Left lung (tissue), 10 donors: ENCODE results near the gene NGB. TPM values are rescaled to one million over a fixed set of nuclear protein-coding genes. Genes with fewer than 3 reads are reported as not detected.

Experiments
- ATAC-seq: fragments of 200-7000 bp; cut with Tn5 transposase; one replicate; pipeline ENCODE4 v1.9.1; 2020; ENCODE audit warnings: moderate library complexity
- DNase-seq, 4 donors: peaks; one replicate each; pipeline ENCODE4 v3.0.0-alpha.2; 2013 to 2020
- H3K27ac ChIP-seq, 2 donors: fragments of 200-600 bp; sonication (generic) in 1 of 2; one replicate each; pipeline versions ENCODE4 v1.5.0 to v1.8.0; 2020 to 2021
- H3K27me3 ChIP-seq, 2 donors: fragments of 200-600 bp; sonication (generic) in 1 of 2; one replicate each; pipeline versions ENCODE4 v1.5.0 to v1.8.0; 2020 to 2021
- H3K36me3 ChIP-seq, 2 donors: fragments of 200-600 bp; sonication (generic) in 1 of 2; one replicate each; pipeline versions ENCODE4 v1.5.0 to v1.8.0; 2020 to 2021
- H3K4me1 ChIP-seq, 2 donors: fragments of 200-600 bp; one replicate each; pipeline ENCODE4 v1.8.0; 2021
- H3K4me3 ChIP-seq, 2 donors: fragments of 200-600 bp; sonication (generic) in 1 of 2; one replicate each; pipeline versions ENCODE4 v1.5.0 to v1.8.0; 2020 to 2021; ENCODE audit warnings: mild to moderate bottlenecking in 1 of 2
- H3K9me3 ChIP-seq, 2 donors: fragments of 200-600 bp; sonication (generic) in 1 of 2; one replicate each; pipeline versions ENCODE4 v1.5.0 to v1.8.0; 2020 to 2021
- intact Hi-C, 2 donors: fragments of 100-400 bp; cut with DNase I; formaldehyde crosslinking; loops; one replicate each; pipeline versions ENCODE4 v1.11.2 to v1.14.2; 2022
- polyA plus RNA-seq, 6 donors: library from polyadenylated mRNA; unstranded; fragments of 120-200 nt; gene quantifications; one replicate each; pipeline ENCODE4 v1.2.1, GENCODE V29; 2013; ENCODE audit not compliant: insufficient read length in 6 of 6
- total RNA-seq, 2 donors: library from RNA; stranded (reverse); fragmentation: NEBNext Ultra II Directional; extraction: Animal tissue kit (Norgen Biotek cat#: 25700); gene quantifications; one replicate each; pipeline ENCODE4 v1.2.1, GENCODE V29; 2021
- TF ChIP-seq, protein P1 (sequence below), 2 donors: fragments of 200-600 bp; sonication (generic) in 1 of 2; IDR thresholded peaks; one replicate each; pipeline versions ENCODE4 v1.5.0 to v1.8.0; 2021; ENCODE audit warnings: antibody characterized with exemption in 2 of 2
- donor health status: DM: no; HTN: yes; CAD: no.
- donor health status: DM: no; HTN: no; CAD: no.

NGB gene
- total and polyA plus RNA-seq, 8 donors = not detected

DNA sequence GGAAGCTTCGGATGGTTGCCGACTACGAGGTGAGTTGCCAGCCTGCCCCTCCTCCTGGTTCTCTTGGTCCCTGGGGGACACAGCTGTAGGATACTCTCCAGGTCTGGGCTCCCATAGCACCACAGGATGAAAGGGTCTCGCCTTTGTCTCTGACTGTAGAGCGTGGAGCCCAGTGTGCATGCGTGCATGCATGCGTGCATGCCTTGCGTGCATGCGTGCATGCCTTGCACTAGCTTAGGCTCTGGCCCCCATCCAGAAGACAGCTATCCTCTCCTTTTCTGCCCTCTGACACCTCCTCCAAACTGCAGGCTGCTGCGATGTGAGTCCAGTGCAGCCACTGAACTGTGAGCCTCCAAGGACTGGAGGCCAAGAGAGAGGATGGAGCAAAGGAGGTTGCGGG is 19.1 kb downstream of the NGB start:
- ATAC-seq (no peak), DNase-seq (no peak)
- H3K36me3 ChIP-seq = no peaks in the 10 kb centered on the region
- no peaks in the 10 kb centered on the region for H3K9me3 ChIP-seq
- no peaks in the 10 kb centered on the region for H3K4me1 ChIP-seq
- H3K27ac ChIP-seq = no peak overlapping the region
- H3K4me3 ChIP-seq = no peak overlapping the region
- TF ChIP-seq, protein P1, sequence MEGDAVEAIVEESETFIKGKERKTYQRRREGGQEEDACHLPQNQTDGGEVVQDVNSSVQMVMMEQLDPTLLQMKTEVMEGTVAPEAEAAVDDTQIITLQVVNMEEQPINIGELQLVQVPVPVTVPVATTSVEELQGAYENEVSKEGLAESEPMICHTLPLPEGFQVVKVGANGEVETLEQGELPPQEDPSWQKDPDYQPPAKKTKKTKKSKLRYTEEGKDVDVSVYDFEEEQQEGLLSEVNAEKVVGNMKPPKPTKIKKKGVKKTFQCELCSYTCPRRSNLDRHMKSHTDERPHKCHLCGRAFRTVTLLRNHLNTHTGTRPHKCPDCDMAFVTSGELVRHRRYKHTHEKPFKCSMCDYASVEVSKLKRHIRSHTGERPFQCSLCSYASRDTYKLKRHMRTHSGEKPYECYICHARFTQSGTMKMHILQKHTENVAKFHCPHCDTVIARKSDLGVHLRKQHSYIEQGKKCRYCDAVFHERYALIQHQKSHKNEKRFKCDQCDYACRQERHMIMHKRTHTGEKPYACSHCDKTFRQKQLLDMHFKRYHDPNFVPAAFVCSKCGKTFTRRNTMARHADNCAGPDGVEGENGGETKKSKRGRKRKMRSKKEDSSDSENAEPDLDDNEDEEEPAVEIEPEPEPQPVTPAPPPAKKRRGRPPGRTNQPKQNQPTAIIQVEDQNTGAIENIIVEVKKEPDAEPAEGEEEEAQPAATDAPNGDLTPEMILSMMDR (IDR thresholded peaks at IDR 0.05) = no peak
- H3K27me3 ChIP-seq = peaks cover 0 to 4% of the 10 kb centered on the region in 2 donors
- intact Hi-C loops = no loop called here

DNA sequence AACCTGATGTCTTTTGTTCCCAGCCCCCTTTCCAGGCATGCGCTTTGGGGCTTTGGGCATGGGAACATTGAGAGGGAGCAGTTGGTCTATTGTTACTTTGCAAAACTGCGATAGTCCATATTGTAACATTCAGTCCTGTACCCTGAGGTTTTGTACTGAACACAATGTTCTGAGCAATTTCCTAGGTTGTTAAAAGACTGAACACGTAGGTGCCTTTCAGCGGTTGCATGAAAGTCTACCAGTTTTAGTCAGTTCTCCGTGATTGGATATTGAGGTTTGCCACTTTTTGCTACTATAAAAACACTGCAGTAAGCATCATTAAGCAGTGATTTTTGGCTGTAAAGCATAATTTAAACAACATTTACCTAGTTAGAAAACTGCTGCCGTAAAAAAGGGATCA is 20.1 kb downstream of the NGB start:
- ATAC-seq = no peak
- H3K36me3 ChIP-seq = no peaks in the 10 kb centered on the region
- intact Hi-C loops = no loop called here
- TF ChIP-seq, protein P1 (IDR thresholded peaks at IDR 0.05) = no peak
- no peak overlapping the region for H3K4me3 ChIP-seq
- H3K27ac ChIP-seq = no peak overlapping the region
- H3K27me3 ChIP-seq = peaks cover 0 to 1% of the 10 kb centered on the region in 2 donors
- no peak for DNase-seq
- no peaks in the 10 kb centered on the region for H3K9me3 ChIP-seq
- H3K4me1 ChIP-seq = no peaks in the 10 kb centered on the region

DNA sequence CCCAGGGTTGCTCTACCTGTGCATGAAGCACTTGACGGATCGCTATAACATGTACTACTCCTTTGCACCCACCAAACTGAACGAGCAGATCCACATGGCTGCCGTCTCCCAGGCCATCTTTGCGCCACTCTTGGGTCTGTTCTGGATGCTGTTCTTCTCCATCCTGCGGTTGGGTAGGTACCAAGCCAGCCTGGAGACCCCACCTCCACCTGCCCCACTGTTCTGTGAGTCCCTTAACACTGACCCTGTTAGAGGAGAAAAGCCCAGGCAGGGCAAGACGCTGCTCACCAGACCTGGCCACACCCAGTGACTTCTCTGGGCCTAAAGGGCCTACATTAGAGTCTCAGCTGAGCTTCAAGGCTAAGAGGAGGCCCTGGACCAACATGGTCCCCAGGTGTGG is 21.7 kb downstream of the NGB start:
- no peak for DNase-seq
- no peak overlapping the region for H3K4me3 ChIP-seq
- intact Hi-C loops = no loop called here
- no peaks in the 10 kb centered on the region for H3K9me3 ChIP-seq
- TF ChIP-seq, protein P1 (IDR thresholded peaks at IDR 0.05) = no peak
- no peak overlapping the region for H3K27ac ChIP-seq
- no peak for ATAC-seq
- no peaks in the 10 kb centered on the region for H3K27me3 ChIP-seq
- H3K4me1 ChIP-seq = no peaks in the 10 kb centered on the region
- H3K36me3 ChIP-seq = no peaks in the 10 kb centered on the region

DNA sequence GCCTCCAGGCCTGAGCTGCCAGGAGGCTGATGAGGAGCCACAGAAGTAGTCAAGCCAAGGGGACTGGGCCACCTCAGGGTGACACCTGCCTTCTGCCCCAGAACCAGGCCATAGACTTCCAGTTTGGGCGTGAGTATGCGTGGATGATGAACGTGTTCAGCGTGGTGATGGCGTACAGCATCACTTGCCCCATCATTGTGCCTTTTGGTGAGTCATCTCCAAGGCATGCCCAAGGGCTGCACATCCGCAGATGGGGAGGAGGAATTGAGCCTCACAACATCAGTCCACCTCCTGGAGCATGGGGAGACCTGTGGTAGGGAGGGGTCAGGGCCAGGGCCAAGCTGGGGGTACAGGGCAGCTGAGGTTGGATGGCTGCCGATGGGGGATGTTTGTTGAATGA is 22.3 kb downstream of the NGB start:
- TF ChIP-seq, protein P1 (IDR thresholded peaks at IDR 0.05) = no peak
- Histone ChIP-seq H3K4me3 (no peak overlapping the region), H3K4me1 (no peaks in the 10 kb centered on the region), H3K27ac (no peak overlapping the region), H3K36me3 (no peaks in the 10 kb centered on the region), H3K9me3 (no peaks in the 10 kb centered on the region), H3K27me3 (no peaks in the 10 kb centered on the region)
- no peak for ATAC-seq
- DNase-seq = no peak
- intact Hi-C loops = no loop called here

DNA sequence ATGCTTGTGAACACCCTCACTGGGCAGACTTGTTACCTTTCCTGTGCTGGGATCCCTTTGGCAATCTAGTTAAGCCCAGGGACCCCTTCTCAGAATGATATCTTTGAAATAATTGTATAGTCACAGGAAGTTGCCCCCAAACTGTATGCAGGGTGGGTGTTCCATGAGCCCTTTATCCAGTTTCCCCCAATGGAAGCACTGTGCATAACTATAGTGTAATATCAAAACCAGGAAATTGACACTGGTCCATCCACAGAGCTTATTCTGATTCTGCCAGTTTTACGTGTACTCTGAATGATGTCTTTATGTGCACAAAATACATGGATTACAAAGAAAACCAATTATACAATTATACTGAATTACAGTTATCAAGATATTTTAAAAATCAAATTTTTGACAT is 24.2 kb downstream of the NGB start:
- no peaks in the 10 kb centered on the region for H3K4me1 ChIP-seq
- TF ChIP-seq, protein P1 (IDR thresholded peaks at IDR 0.05) = no peak
- no peaks in the 10 kb centered on the region for H3K36me3 ChIP-seq
- no peak overlapping the region for H3K4me3 ChIP-seq
- no peak overlapping the region for H3K27ac ChIP-seq
- H3K9me3 ChIP-seq = no peaks in the 10 kb centered on the region
- H3K27me3 ChIP-seq = no peaks in the 10 kb centered on the region
- intact Hi-C loops = no loop called here
- ATAC-seq (no peak), DNase-seq (no peak)
